ENCODE results near the gene CAMTA2. TPM values are rescaled to one million over a fixed set of nuclear protein-coding genes. Genes with fewer than 3 reads are reported as not detected.

The CAMTA2 gene
- total and polyA plus RNA-seq, 2 experiments from 2014 or later: 4.4 to 8.7 TPM

GRCh38 chr17:4969047-4969550 lies 18.4 kb downstream of the CAMTA2 start:
- Mint-ChIP-seq H3K27ac (no peak overlapping the region), H3K27me3 (ENCODE audit: insufficient read depth, low read depth, poor library complexity) (peaks cover 33% of the 10 kb centered on the region), H3K9me3 (peaks cover 17% of the 10 kb centered on the region), H3K4me3 (no peak overlapping the region), H3K4me1 (peaks cover 35% of the 10 kb centered on the region), H3K36me3 (ENCODE audit: low read depth) (peaks cover 64% of the 10 kb centered on the region)
- DNase-seq (ENCODE audit: low spot score) (no peak), ATAC-seq (no peak)
- Histone ChIP-seq H3K27me3 (ENCODE audit: insufficient read depth) (peaks cover 12% of the 10 kb centered on the region), H3K4me3 (peak overlapping the region; percentile 59), H3K27ac (ENCODE audit: low read depth) (peak overlapping the region; percentile 97), H3K79me2 (replicated peaks; ENCODE audit: insufficient read depth) (peaks cover 34% of the 10 kb centered on the region), H3F3A (replicated peaks; ENCODE audit: low read depth) (peaks cover 19% of the 10 kb centered on the region; the same call in 1 of the 2 replicates), H3K4me1 (ENCODE audit: insufficient read depth) (peaks cover 26% of the 10 kb centered on the region), H3K9me2 (ENCODE audit: insufficient read depth) (no peaks in the 10 kb centered on the region), H3K4me2 (peak overlapping the region; percentile 99), H3K36me3 (ENCODE audit: insufficient read depth) (no peaks in the 10 kb centered on the region; the same call in 1 of the 2 replicates), H4K20me1 (replicated peaks; ENCODE audit: insufficient read depth) (0 out of 2 replicates have a peak, but pooled peaks cover 9% of the 10 kb centered on the region), H2AFZ (peak overlapping the region; percentile 63; the same call in 1 of the 2 replicates)
- TF ChIP-seq EZH2 (IDR thresholded peaks at IDR 0.05; ENCODE audit: low read depth, unreplicated experiment) (no peak), JUNB (IDR thresholded peaks at IDR 0.05; ENCODE audit: unreplicated experiment) (no peak), REST (IDR thresholded peaks at IDR 0.05; ENCODE audit: unreplicated experiment) (no peak), ZNF331 (CRISPR knock-in tag; IDR thresholded peaks at IDR 0.05; ENCODE audit: low read depth) (no peak), ZNF462 (CRISPR knock-in tag; IDR thresholded peaks at IDR 0.05) (no peak), ZNF114 (CRISPR knock-in tag; IDR thresholded peaks at IDR 0.05) (no peak), STAT1 (IDR thresholded peaks at IDR 0.05; ENCODE audit: unreplicated experiment) (no peak), CREB1 (CRISPR knock-in tag; IDR thresholded peaks at IDR 0.05; ENCODE audit: low read depth) (no peak), NANOG (IDR thresholded peaks at IDR 0.05; ENCODE audit: borderline replicate concordance) (no peak), ETS1 (IDR thresholded peaks at IDR 0.05) (no peak), EZH2phosphoT487 (IDR thresholded peaks at IDR 0.05; ENCODE audit: unreplicated experiment) (no peak), POLR2AphosphoS5 (IDR thresholded peaks at IDR 0.05; ENCODE audit: low read depth) (no peak; the same call in 1 of the 2 replicates)
- TF ChIP-seq, protein P1, sequence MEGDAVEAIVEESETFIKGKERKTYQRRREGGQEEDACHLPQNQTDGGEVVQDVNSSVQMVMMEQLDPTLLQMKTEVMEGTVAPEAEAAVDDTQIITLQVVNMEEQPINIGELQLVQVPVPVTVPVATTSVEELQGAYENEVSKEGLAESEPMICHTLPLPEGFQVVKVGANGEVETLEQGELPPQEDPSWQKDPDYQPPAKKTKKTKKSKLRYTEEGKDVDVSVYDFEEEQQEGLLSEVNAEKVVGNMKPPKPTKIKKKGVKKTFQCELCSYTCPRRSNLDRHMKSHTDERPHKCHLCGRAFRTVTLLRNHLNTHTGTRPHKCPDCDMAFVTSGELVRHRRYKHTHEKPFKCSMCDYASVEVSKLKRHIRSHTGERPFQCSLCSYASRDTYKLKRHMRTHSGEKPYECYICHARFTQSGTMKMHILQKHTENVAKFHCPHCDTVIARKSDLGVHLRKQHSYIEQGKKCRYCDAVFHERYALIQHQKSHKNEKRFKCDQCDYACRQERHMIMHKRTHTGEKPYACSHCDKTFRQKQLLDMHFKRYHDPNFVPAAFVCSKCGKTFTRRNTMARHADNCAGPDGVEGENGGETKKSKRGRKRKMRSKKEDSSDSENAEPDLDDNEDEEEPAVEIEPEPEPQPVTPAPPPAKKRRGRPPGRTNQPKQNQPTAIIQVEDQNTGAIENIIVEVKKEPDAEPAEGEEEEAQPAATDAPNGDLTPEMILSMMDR (conservative IDR thresholded peaks at IDR 0.05; ENCODE audit: low read depth in 2 of 2): no peak

Data from GM23338 (cell line).